MM.1S (cell line): ENCODE results near the gene IQGAP2.

Experiments
- DNase-seq: peaks from one replicate; pipeline ENCODE4 v3.0.0-alpha.2; 2015
- H2AFZ ChIP-seq: fragments of 300-600 bp; sonication (generic); 2 replicates; pipeline ENCODE4 v1.6.0; 2016; ENCODE audit warnings: antibody characterized with exemption, low read length
- H3F3A ChIP-seq: fragments of 300-600 bp; sonication (generic); 2 replicates; pipeline ENCODE4 v1.6.1; 2016; ENCODE audit warnings: mild to moderate bottlenecking, antibody characterized with exemption, low read length, moderate library complexity, mixed read lengths; ENCODE audit not compliant: insufficient read depth
- H3K27ac ChIP-seq: fragments of 300-600 bp; sonication (generic); 2 replicates; pipeline ENCODE4 v1.5.1; 2016; ENCODE audit warnings: mild to moderate bottlenecking, low read length
- H3K27me3 ChIP-seq: fragments of 300-600 bp; sonication (generic); replicated peaks from 2 replicates; pipeline ENCODE4 v1.6.0; 2016; ENCODE audit warnings: low read length; ENCODE audit not compliant: insufficient read depth
- H3K36me3 ChIP-seq: fragments of 300-600 bp; sonication (generic); replicated peaks from 2 replicates; pipeline ENCODE4 v1.6.1; 2016; ENCODE audit warnings: mild to moderate bottlenecking, low read length, mixed read lengths; ENCODE audit not compliant: insufficient read depth
- H3K4me1 ChIP-seq: fragments of 300-600 bp; sonication (generic); 2 replicates; pipeline ENCODE4 v1.6.1; 2016; ENCODE audit warnings: low read length, mixed read lengths
- H3K4me2 ChIP-seq: fragments of 300-600 bp; sonication (generic); 2 replicates; pipeline ENCODE4 v1.6.0; 2016; ENCODE audit warnings: low read depth, low read length
- H3K4me3 ChIP-seq: fragments of 300-600 bp; sonication (generic); 2 replicates; pipeline ENCODE4 v1.5.1; 2016; ENCODE audit warnings: low read length, mixed read lengths
- H3K79me2 ChIP-seq: fragments of 300-600 bp; sonication (generic); 2 replicates; pipeline ENCODE4 v1.6.1; 2016; ENCODE audit warnings: mixed run types, low read length, mixed read lengths
- H3K9ac ChIP-seq: fragments of 300-600 bp; sonication (generic); 2 replicates; pipeline ENCODE4 v1.6.1; 2016; ENCODE audit warnings: low read length, mixed read lengths
- H3K9me2 ChIP-seq: fragments of 300-600 bp; sonication (generic); replicated peaks from 2 replicates; pipeline ENCODE4 v1.6.1; 2016; ENCODE audit warnings: mild to moderate bottlenecking, low read length, mixed read lengths; ENCODE audit not compliant: insufficient read depth
- H3K9me3 ChIP-seq: fragments of 300-600 bp; sonication (generic); replicated peaks from 2 replicates; pipeline ENCODE4 v1.6.1; 2016; ENCODE audit warnings: mild to moderate bottlenecking, low read length, mixed read lengths; ENCODE audit not compliant: insufficient read depth
- H4K20me1 ChIP-seq: fragments of 300-600 bp; sonication (generic); 2 replicates; pipeline ENCODE4 v1.6.1; 2016; ENCODE audit warnings: mild to moderate bottlenecking, low read length, moderate library complexity, mixed read lengths; ENCODE audit not compliant: insufficient read depth
- CTCF ChIP-seq: fragments of 300-600 bp; sonication (generic); IDR thresholded peaks from 2 replicates; pipeline ENCODE4 v1.5.1; 2016; ENCODE audit warnings: antibody characterized with exemption, low read length, mixed read lengths
- EZH2 ChIP-seq: fragments of 300-600 bp; sonication (generic); optimal IDR thresholded peaks from 2 replicates; pipeline ENCODE3; 2017; ENCODE audit warnings: low read depth, mild to moderate bottlenecking, antibody characterized with exemption, low read length, mixed read lengths
- EZH2phosphoT487 ChIP-seq: fragments of 300-600 bp; sonication (generic); IDR thresholded peaks from 2 replicates; pipeline ENCODE4 v1.6.1; 2018; ENCODE audit warnings: antibody characterized with exemption, low read length

IQGAP2 gene

GRCh38 chr5:76715486-76715735 lies 312.3 kb downstream of the IQGAP2 start:
- Histone ChIP-seq H3K4me3 (peak overlapping the region; percentile 89), H3K9me3 (no peaks in the 10 kb centered on the region), H2AFZ (peak overlapping the region; percentile 99), H3K79me2 (no peaks in the 10 kb centered on the region), H3F3A (no peaks in the 10 kb centered on the region), H3K36me3 (no peaks in the 10 kb centered on the region), H3K27ac (no peak overlapping the region), H3K9me2 (no peaks in the 10 kb centered on the region), H3K9ac (peak overlapping the region; percentile 87), H3K4me2 (peak overlapping the region; percentile 100), H3K4me1 (peaks cover 7% of the 10 kb centered on the region), H3K27me3 (peaks cover 14% of the 10 kb centered on the region; the same call in 1 of the 2 replicates), H4K20me1 (no peaks in the 10 kb centered on the region)
- DNase-seq: peak; percentile 19
- no peak for TF ChIP-seq EZH2phosphoT487
- no peak for TF ChIP-seq EZH2
- TF ChIP-seq CTCF: no peak

- Histone ChIP-seq H3K27me3 (peaks cover 14% of the 10 kb centered on the region; the same call in 1 of the 2 replicates), H3K9ac (peak within 1 kb of the TSS; percentile 87), H3K4me1 (peaks cover 7% of the 10 kb centered on the region), H3K9me2 (no peaks in the 10 kb centered on the region), H2AFZ (peak within 1 kb of the TSS; percentile 99), H4K20me1 (no peaks in the 10 kb centered on the region), H3K27ac (peak within 1 kb of the TSS; percentile 32; the same call in 1 of the 2 replicates), H3K4me2 (peak within 1 kb of the TSS; percentile 100), H3K4me3 (peak within 1 kb of the TSS; percentile 89), H3K9me3 (no peaks in the 10 kb centered on the region), H3F3A (peaks cover 5% of the 10 kb centered on the region), H3K36me3 (no peaks in the 10 kb centered on the region), H3K79me2 (no peaks in the 10 kb centered on the region)
- TF ChIP-seq CTCF (peak; percentile 47), EZH2 (no peak)
- peak; percentile 60 for DNase-seq
Measured at GRCh38 chr5:76715736-76716455, 312.8 kb downstream of the IQGAP2 start, which contains the start of gene F2R. F2R (plus strand) TSS chr5:76716126; CDS start chr5:76716308, 182 bp downstream.

- TF ChIP-seq CTCF (no peak), EZH2phosphoT487 (no peak), EZH2 (no peak)
- Histone ChIP-seq H3K9ac (peak overlapping the region; percentile 87), H3K4me1 (peaks cover 12% of the 10 kb centered on the region), H3K27me3 (peaks cover 14% of the 10 kb centered on the region; the same call in 1 of the 2 replicates), H3K36me3 (no peaks in the 10 kb centered on the region), H3K79me2 (no peaks in the 10 kb centered on the region), H3K27ac (no peak overlapping the region), H3K9me3 (no peaks in the 10 kb centered on the region), H3K4me3 (peak overlapping the region; percentile 89), H3F3A (peaks cover 9% of the 10 kb centered on the region), H2AFZ (peak overlapping the region; percentile 99), H3K4me2 (peak overlapping the region; percentile 100), H3K9me2 (no peaks in the 10 kb centered on the region), H4K20me1 (no peaks in the 10 kb centered on the region)
- DNase-seq: no peak
Measured at GRCh38 chr5:76716456-76717157, 313.5 kb downstream of the IQGAP2 start.
